PC-9 (cell line): Measurements from ENCODE around the gene LSM3. TPM values are rescaled to one million over a fixed set of nuclear protein-coding genes. Genes with fewer than 3 reads are reported as not detected.
"Not testable (repeated sequence)": the region's sequence is repeated elsewhere in the genome, so short reads cannot be mapped to it uniquely, and the experiment has no call there.

Experiments
- BruUV-seq: library from RNA; stranded (reverse); fragments of 400-500 nt; replicated peaks from 2 replicates; lab custom pipeline; 2021; lab: Mats Ljungman, UMichigan
- CTCF ChIA-PET: fragments of 300-600 bp; sonication (Branson Sonifier 250); formaldehyde crosslinking; loops from one replicate; lab custom pipeline; 2022; ENCODE audit warnings: antibody characterized with exemption; lab: Charles Lee
- POLR2A ChIA-PET: fragments of 300-600 bp; sonication (Branson Sonifier 250); formaldehyde crosslinking; loops from one replicate; lab custom pipeline; 2022; ENCODE audit warnings: antibody characterized with exemption; ENCODE audit not compliant: unreplicated experiment; lab: Charles Lee
- DNase-seq, 2 experiments: peaks; one replicate each; pipeline versions ENCODE4 v3.0.0 to v3.0.0-alpha.2; 2015 to 2022; ENCODE audit warnings: mixed read lengths in 1 of 2
- H2AFZ ChIP-seq: fragments of 200-600 bp; sonication (generic); 2 replicates; pipeline ENCODE4 v1.8.1; 2017; ENCODE audit warnings: antibody characterized with exemption
- H3F3A ChIP-seq: fragments of 200-600 bp; sonication (generic); 2 replicates; pipeline ENCODE4 v1.8.1; 2017; ENCODE audit warnings: antibody characterized with exemption, mild to moderate bottlenecking, low read depth; ENCODE audit not compliant: insufficient read depth
- H3K27ac ChIP-seq: fragments of 200-600 bp; sonication (generic); 2 replicates; pipeline ENCODE4 v1.6.1; 2016; ENCODE audit warnings: mixed run types
- H3K27me3 ChIP-seq: fragments of 200-600 bp; sonication (generic); 2 replicates; pipeline ENCODE4 v1.6.1; 2016; ENCODE audit warnings: low read depth, mixed run types; ENCODE audit not compliant: insufficient read depth
- H3K36me3 ChIP-seq: fragments of 200-600 bp; sonication (generic); 2 replicates; pipeline ENCODE4 v1.6.1; 2016; ENCODE audit warnings: low read depth, mixed run types
- H3K4me1 ChIP-seq: fragments of 200-600 bp; sonication (generic); replicated peaks from 2 replicates; pipeline ENCODE4 v1.6.1; 2016; ENCODE audit warnings: mixed run types; ENCODE audit not compliant: insufficient read depth
- H3K4me2 ChIP-seq: fragments of 200-600 bp; sonication (generic); 2 replicates; pipeline ENCODE4 v1.6.1; 2017; ENCODE audit warnings: mixed run types
- H3K4me3 ChIP-seq: fragments of 200-600 bp; sonication (generic); 2 replicates; pipeline ENCODE4 v1.6.1; 2016; ENCODE audit warnings: mixed run types
- H3K79me2 ChIP-seq: fragments of 200-600 bp; sonication (generic); 2 replicates; pipeline ENCODE4 v1.6.1; 2017; ENCODE audit warnings: low read depth, mixed run types
- H3K9me2 ChIP-seq: fragments of 200-600 bp; sonication (generic); 2 replicates; pipeline ENCODE4 v1.8.1; 2017; ENCODE audit warnings: mild to moderate bottlenecking; ENCODE audit not compliant: insufficient read depth
- H3K9me3 ChIP-seq: fragments of 200-600 bp; sonication (generic); 2 replicates; pipeline ENCODE4 v1.8.1; 2016; ENCODE audit warnings: low read depth; ENCODE audit not compliant: insufficient read depth
- H4K20me1 ChIP-seq: fragments of 200-600 bp; sonication (generic); 2 replicates; pipeline ENCODE4 v1.8.1; 2017; ENCODE audit not compliant: insufficient read depth
- EZH2 ChIP-seq: fragments of 200-600 bp; sonication (generic); IDR thresholded peaks from 2 replicates; pipeline ENCODE4 v1.8.0; 2017; ENCODE audit warnings: antibody characterized with exemption, low read depth
- intact Hi-C: fragments of 100-400 bp; cut with micrococcal nuclease; formaldehyde crosslinking; loops from one replicate; pipeline ENCODE4 v1.10.0; 2022; ENCODE audit not compliant: unreplicated experiment
- total RNA-seq: library from RNA; stranded (reverse); gene quantifications from 2 replicates; pipeline ENCODE4 v1.2.3, GENCODE V29; 2021
- TF ChIP-seq, protein P1 (sequence below): fragments of 200-600 bp; sonication (generic); conservative IDR thresholded peaks from 2 replicates; pipeline ENCODE4 v1.6.1; 2017; ENCODE audit warnings: mixed run types, antibody characterized with exemption, mild to moderate bottlenecking, moderate library complexity

Gene LSM3
- total RNA-seq, 1 experiment from 2014 or later = 18.3 TPM

DNA sequence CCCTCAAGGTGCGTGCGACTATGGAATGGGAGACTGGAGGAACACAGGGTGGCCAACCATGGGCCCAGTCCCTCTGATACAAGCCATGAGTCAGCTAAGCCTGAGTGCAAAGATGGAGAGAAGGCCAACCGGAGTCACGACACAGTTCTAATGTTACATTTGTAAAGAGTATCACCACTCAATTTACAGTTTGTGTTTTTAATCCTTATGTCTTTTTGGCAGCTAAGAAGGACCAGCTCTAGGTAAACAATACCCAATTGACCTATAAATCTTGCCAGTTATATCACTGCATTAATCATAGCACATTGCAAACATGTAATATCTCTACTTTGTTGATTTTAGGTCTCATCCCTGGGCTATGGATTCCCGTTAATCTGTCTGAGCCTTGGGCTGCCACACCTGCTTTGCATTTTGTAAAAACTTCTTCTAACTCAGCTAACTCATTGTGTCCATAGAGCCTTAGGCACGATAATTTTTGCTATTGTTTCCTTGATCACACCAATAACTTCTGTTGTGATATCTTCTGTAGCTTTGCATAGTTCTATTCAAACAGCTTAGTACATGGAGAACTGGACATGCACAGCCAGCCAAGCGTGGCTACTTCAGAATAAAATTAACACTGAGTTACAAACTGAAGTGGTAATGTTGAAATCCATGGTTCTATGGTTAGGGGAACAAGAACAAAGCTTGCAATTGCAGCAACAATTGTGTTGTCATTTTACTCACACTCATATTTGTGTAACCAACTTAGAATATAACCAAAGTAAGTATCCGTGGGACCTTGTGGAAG is 50.3 kb downstream of the LSM3 start:
- Histone ChIP-seq H3K36me3 (no peaks in the 10 kb centered on the region), H3K4me3 (no peak overlapping the region; the same call in 1 of the 2 replicates), H2AFZ (no peak overlapping the region), H3K9me2 (no peaks in the 10 kb centered on the region), H3K79me2 (no peaks in the 10 kb centered on the region), H4K20me1 (no peaks in the 10 kb centered on the region), H3K4me1 (peaks cover 84% of the 10 kb centered on the region), H3K4me2 (peak overlapping the region; percentile 89), H3K27me3 (no peaks in the 10 kb centered on the region), H3K27ac (peak overlapping the region; percentile 86), H3F3A (peaks cover 68% of the 10 kb centered on the region), H3K9me3 (peaks cover 16% of the 10 kb centered on the region)
- ChIA-PET POLR2A (interaction anchor here (0.7 kb wide), 1 partner anchor 50 kb away, joined by 5 read pairs; the partner anchor contains the start of gene LSM3), CTCF (interaction anchor here (3.0 kb wide), 1 partner anchor 25 kb away, joined by 15 read pairs; no protein-coding TSS in a partner anchor)
- BruUV-seq = no TSS peak
- peak in 1 of 2 experiments; percentile 18 for DNase-seq
- TF ChIP-seq, protein P1, sequence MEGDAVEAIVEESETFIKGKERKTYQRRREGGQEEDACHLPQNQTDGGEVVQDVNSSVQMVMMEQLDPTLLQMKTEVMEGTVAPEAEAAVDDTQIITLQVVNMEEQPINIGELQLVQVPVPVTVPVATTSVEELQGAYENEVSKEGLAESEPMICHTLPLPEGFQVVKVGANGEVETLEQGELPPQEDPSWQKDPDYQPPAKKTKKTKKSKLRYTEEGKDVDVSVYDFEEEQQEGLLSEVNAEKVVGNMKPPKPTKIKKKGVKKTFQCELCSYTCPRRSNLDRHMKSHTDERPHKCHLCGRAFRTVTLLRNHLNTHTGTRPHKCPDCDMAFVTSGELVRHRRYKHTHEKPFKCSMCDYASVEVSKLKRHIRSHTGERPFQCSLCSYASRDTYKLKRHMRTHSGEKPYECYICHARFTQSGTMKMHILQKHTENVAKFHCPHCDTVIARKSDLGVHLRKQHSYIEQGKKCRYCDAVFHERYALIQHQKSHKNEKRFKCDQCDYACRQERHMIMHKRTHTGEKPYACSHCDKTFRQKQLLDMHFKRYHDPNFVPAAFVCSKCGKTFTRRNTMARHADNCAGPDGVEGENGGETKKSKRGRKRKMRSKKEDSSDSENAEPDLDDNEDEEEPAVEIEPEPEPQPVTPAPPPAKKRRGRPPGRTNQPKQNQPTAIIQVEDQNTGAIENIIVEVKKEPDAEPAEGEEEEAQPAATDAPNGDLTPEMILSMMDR = no peak
- no peak for TF ChIP-seq EZH2
- intact Hi-C loops = loop anchor here (1.0 kb wide), 1 partner anchor 26 kb away; no protein-coding TSS in a partner anchor

DNA sequence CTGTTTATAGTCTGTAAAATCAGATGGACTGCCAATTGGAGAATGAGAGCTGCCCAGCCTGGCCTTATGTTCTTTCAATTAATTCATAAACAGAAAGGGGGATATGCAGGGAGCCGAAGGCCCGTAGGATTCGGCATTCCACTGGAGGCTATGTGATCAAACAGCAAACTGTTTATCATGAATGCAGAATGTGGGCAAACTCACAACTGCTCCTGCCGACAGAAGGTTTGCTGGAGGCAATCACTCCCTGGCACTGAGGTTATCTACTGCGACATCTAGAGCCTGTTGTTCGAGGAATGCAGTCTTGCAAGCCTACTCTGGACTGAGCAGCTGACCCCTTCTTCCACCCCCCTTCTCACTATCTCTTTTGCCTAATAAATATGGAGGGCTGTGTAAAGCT is 51.1 kb downstream of the LSM3 start:
- H3K27me3 ChIP-seq, POLR2A ChIA-PET, H4K20me1 ChIP-seq, BruUV-seq, H3K79me2 ChIP-seq, H3K36me3 ChIP-seq, H3K4me3 ChIP-seq, H3K9me2 ChIP-seq, H2AFZ ChIP-seq: not testable (repeated sequence)
- H3K4me2 ChIP-seq = peak overlapping the region; percentile 89
- H3F3A ChIP-seq = peaks cover 68% of the 10 kb centered on the region
- CTCF ChIA-PET = interaction anchor here (0.6 to 3.0 kb wide), 3 partner anchors 26 to 402 kb away, joined by 3 to 15 read pairs (median 8); partner anchors contain the start of gene SLC6A6
- intact Hi-C loops = loop anchor here (1.0 kb wide), 1 partner anchor 26 kb away; no protein-coding TSS in a partner anchor
- H3K9me3 ChIP-seq = peaks cover 17% of the 10 kb centered on the region
- peaks cover 84% of the 10 kb centered on the region for H3K4me1 ChIP-seq
- peak overlapping the region; percentile 86 for H3K27ac ChIP-seq
- peak; percentile 61 to 81 for DNase-seq

DNA sequence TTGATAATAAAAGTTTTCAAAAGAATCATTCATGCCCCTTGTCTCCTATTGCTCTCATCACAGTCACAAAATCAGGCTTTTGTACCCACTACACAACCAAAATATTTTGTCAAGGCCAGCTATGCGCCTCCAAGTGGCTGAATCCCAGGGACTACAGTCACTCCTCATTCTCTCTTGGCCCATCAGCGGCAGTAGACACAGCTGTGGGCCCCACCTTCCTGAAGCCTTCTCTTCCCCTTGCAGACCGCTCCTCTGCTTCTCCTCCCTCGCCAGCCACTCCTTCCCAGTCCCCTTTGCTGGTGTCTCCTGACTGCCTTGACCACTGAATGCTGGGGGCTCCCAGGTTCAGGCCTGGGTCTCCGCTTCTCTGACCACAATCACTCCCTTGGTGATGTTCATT is 52.1 kb downstream of the LSM3 start:
- TF ChIP-seq EZH2 = no peak
- TF ChIP-seq, protein P1 = no peak
- Histone ChIP-seq H4K20me1 (no peaks in the 10 kb centered on the region), H3K9me3 (peaks cover 17% of the 10 kb centered on the region), H3K27ac (no peak overlapping the region), H3K79me2 (no peaks in the 10 kb centered on the region), H3K4me3 (no peak overlapping the region), H3F3A (peaks cover 71% of the 10 kb centered on the region), H3K4me1 (peaks cover 85% of the 10 kb centered on the region), H3K4me2 (no peak overlapping the region), H3K9me2 (no peaks in the 10 kb centered on the region), H3K36me3 (no peaks in the 10 kb centered on the region), H2AFZ (no peak overlapping the region), H3K27me3 (no peaks in the 10 kb centered on the region)
- ChIA-PET CTCF (no interaction called here), POLR2A (no interaction called here)
- BruUV-seq = no TSS peak
- DNase-seq = no peak
- intact Hi-C loops = no loop called here
